ENCODE data around the gene FAM174C.

DNA sequence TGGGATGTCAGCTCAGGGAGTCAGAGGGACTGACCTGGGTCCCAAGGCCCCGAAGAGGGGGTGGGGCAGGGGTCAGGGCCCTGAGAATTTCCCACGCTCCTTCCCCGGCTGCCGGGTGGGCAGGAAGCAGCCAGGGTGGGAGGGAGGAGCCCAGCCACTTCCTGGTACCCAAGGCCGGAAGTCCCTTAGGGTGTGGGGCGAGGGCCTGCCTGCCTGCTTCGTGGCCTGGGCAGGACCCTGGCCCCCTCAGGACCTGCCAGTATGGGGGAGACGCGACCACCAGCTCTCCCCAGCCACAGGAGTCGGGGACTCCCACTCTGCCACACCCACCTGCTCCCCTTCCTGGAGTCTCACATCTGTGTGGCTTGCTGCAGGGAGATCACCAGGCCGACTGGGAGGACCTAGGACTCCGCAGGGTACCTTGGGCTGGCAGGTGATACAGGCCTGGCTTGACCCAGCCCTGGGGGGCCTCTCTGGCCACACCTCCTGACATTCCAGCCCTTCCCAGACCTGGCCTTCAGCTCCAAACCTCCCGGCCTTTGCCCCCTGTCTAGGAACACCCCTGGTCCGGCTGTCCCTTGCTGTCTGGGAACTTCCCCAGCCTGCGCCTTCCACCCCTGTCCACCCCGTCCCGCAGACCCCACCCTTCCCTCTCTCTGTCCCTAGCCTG, 16.0 kb upstream of the FAM174C start:
- no peak for TF ChIP-seq EZH2 (IDR thresholded peaks at IDR 0.05; ENCODE audit: low read length, unreplicated experiment)
- TF ChIP-seq, protein P1, sequence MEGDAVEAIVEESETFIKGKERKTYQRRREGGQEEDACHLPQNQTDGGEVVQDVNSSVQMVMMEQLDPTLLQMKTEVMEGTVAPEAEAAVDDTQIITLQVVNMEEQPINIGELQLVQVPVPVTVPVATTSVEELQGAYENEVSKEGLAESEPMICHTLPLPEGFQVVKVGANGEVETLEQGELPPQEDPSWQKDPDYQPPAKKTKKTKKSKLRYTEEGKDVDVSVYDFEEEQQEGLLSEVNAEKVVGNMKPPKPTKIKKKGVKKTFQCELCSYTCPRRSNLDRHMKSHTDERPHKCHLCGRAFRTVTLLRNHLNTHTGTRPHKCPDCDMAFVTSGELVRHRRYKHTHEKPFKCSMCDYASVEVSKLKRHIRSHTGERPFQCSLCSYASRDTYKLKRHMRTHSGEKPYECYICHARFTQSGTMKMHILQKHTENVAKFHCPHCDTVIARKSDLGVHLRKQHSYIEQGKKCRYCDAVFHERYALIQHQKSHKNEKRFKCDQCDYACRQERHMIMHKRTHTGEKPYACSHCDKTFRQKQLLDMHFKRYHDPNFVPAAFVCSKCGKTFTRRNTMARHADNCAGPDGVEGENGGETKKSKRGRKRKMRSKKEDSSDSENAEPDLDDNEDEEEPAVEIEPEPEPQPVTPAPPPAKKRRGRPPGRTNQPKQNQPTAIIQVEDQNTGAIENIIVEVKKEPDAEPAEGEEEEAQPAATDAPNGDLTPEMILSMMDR (conservative IDR thresholded peaks at IDR 0.05; ENCODE audit: low read depth, low read length) = no peak
